HepG2 (cell line): ENCODE data around the gene HADH. TPM values are rescaled to one million over a fixed set of nuclear protein-coding genes. Genes with fewer than 3 reads are reported as not detected.

Experiments used
- ATAC-seq: fragments of 200-7000 bp; cut with Tn5 transposase; 3 replicates; pipeline ENCODE4 v1.9.1; 2020; ENCODE audit warnings: mild to moderate bottlenecking, moderate library complexity
- BruUV-seq: library from RNA; stranded (reverse); fragments of 400-500 nt; replicated peaks from 2 replicates; lab custom pipeline; 2021; lab: Mats Ljungman, UMichigan
- CTCF ChIA-PET: fragments of 300-600 bp; formaldehyde crosslinking; extraction: SDS; loops from one replicate; lab custom pipeline; 2021; ENCODE audit warnings: low total read pairs, inconsistent platforms, low intra/inter-chr PET ratio; lab: Yijun Ruan, JAX
- POLR2A ChIA-PET: fragments of 350-600 bp; sonication (Branson Sonifier 250); formaldehyde crosslinking; loops from one replicate; lab custom pipeline; 2020; ENCODE audit warnings: antibody characterized with exemption, inconsistent platforms; lab: Yijun Ruan, JAX
- DNase-seq: peaks from one replicate; pipeline ENCODE4 v3.0.0-alpha.2; 2015; ENCODE audit warnings: low spot score
- FAIRE-seq: peaks from 3 replicates; lab custom pipeline; 2011; peaks lifted over from hg19 to GRCh38; lab: Jason Lieb, UNC
- H2AFZ ChIP-seq: one replicate; pipeline ENCODE4 v1.6.1; 2011; ENCODE audit warnings: low read length, inconsistent platforms
- H3K27ac ChIP-seq: fragments of 300-600 bp; 3 replicates; pipeline ENCODE4 v1.8.0; 2011; ENCODE audit warnings: mixed run types, mild to moderate bottlenecking, mixed read lengths, low read length, inconsistent platforms; ENCODE audit not compliant: insufficient read depth; ENCODE audit errors: extremely low read length
- H3K27me3 ChIP-seq, 2 experiments: fragments of 200-600 bp in 1 of 2; 2 replicates in 1 of 2; 3 replicates in 1 of 2; pipeline versions ENCODE4 v1.6.0 to v1.8.0; 2011; ENCODE audit warnings: low read length in 2 of 2, mild to moderate bottlenecking in 2 of 2, moderate library complexity in 2 of 2, inconsistent platforms in 1 of 2; ENCODE audit not compliant: insufficient read depth in 2 of 2, control insufficient read depth in 1 of 2
- H3K36me3 ChIP-seq, 2 experiments: fragments of 200-600 bp in 1 of 2; replicated peaks in 1 of 2; 2 replicates in 1 of 2; 3 replicates in 1 of 2; pipeline versions ENCODE4 v1.5.1 to v1.8.0; 2011; ENCODE audit warnings: low read length in 2 of 2, inconsistent platforms in 1 of 2; ENCODE audit not compliant: insufficient read depth in 2 of 2, control insufficient read depth in 1 of 2
- H3K4me1 ChIP-seq: 2 replicates; pipeline ENCODE4 v1.5.1; 2012; ENCODE audit warnings: low read length, inconsistent platforms; ENCODE audit not compliant: insufficient read depth
- H3K4me2 ChIP-seq: 2 replicates; pipeline ENCODE4 v1.6.0; 2011; ENCODE audit warnings: low read depth, low read length, inconsistent platforms
- H3K4me3 ChIP-seq, 3 experiments: fragments of 200-600 bp in 1 of 3; sonication (generic), shearing (Covaris generic) in 1 of 3; replicated peaks in 1 of 3; 2 replicates each; pipeline ENCODE4 v1.5.1; 2011 to 2016; ENCODE audit warnings: low read length in 3 of 3, inconsistent platforms in 2 of 3, low read depth in 2 of 3, mild to moderate bottlenecking in 2 of 3, control low read depth in 1 of 3, mixed read lengths in 1 of 3; ENCODE audit not compliant: insufficient read depth in 1 of 3
- H3K79me2 ChIP-seq: one replicate; pipeline ENCODE4 v1.6.1; 2011; ENCODE audit warnings: low read length, inconsistent platforms; ENCODE audit not compliant: insufficient read depth
- H3K9ac ChIP-seq: 2 replicates; pipeline ENCODE4 v1.6.0; 2011; ENCODE audit warnings: mild to moderate bottlenecking, low read depth, low read length, inconsistent platforms; ENCODE audit not compliant: insufficient read depth
- H3K9me3 ChIP-seq: 2 replicates; pipeline ENCODE4 v1.5.1; 2012; ENCODE audit warnings: mild to moderate bottlenecking, low read length
- H4K20me1 ChIP-seq: 2 replicates; pipeline ENCODE4 v1.6.0; 2011; ENCODE audit warnings: inconsistent platforms, mild to moderate bottlenecking, low read length, moderate library complexity; ENCODE audit not compliant: insufficient read depth
- MTA1 ChIP-seq: sonication (generic); formaldehyde crosslinking; IDR thresholded peaks from 2 replicates; pipeline ENCODE4 v1.4.0; 2020; ENCODE audit warnings: missing genetic modification reagents, mild to moderate bottlenecking, borderline replicate concordance
- ONECUT2 ChIP-seq: sonication (generic); formaldehyde crosslinking; IDR thresholded peaks from 2 replicates; pipeline ENCODE4 v1.4.0; 2020; ENCODE audit warnings: missing genetic modification reagents
- SRSF9 ChIP-seq: fragments of 200-400 bp; formaldehyde crosslinking; IDR thresholded peaks from 2 replicates; pipeline ENCODE4 v1.6.1; 2018; ENCODE audit warnings: borderline replicate concordance, mild to moderate bottlenecking, low read depth, low read length; ENCODE audit not compliant: insufficient read depth, poor library complexity, severe bottlenecking
- ZFP37 ChIP-seq: sonication (generic); formaldehyde crosslinking; IDR thresholded peaks from 2 replicates; pipeline ENCODE4 v1.4.0; 2020; ENCODE audit warnings: missing genetic modification reagents, borderline replicate concordance
- ZMYM4 ChIP-seq: sonication (generic); formaldehyde crosslinking; IDR thresholded peaks from 2 replicates; pipeline ENCODE4 v1.8.1; 2023; ENCODE audit warnings: mild to moderate bottlenecking, missing genetic modification reagents
- ZNF296 ChIP-seq: sonication (generic); formaldehyde crosslinking; conservative IDR thresholded peaks from 2 replicates; pipeline ENCODE4 v1.5.0; 2020; ENCODE audit warnings: mild to moderate bottlenecking, missing genetic modification reagents
- ZNF598 ChIP-seq: sonication (generic); formaldehyde crosslinking; IDR thresholded peaks from 2 replicates; pipeline ENCODE4 v1.5.1; 2020; ENCODE audit warnings: mild to moderate bottlenecking, missing genetic modification reagents, borderline replicate concordance
- WGBS: methylation state at CpG from one replicate; pipeline ENCODE4 v1.1.6; 2017; ENCODE audit warnings: low lambda C conversion rate; 5-methylcytosine and 5-hydroxymethylcytosine counted together
- in situ Hi-C: cut with HindIII; loops from 2 replicates; pipeline ENCODE4 v1.10.0; 2017; ENCODE audit warnings: low pct_unique_long_range_greater_than_20kb; ENCODE audit not compliant: extremely low pct_ligation_motif_present
- intact Hi-C: fragments of 100-400 bp; cut with micrococcal nuclease; formaldehyde crosslinking; loops from one replicate; pipeline ENCODE4 v1.10.0; 2022; ENCODE audit not compliant: unreplicated experiment
- polyA plus RNA-seq, 8 experiments: library from polyadenylated mRNA; depleted of rRNA in 3 of 8; stranded (reverse) in 7 of 8; unstranded in 1 of 8; fragments of >200 nt; fragmentation: Illumina TruSeq in 4 of 8; extraction: Trizol in 4 of 8; gene quantifications; 2 replicates each; pipeline versions ENCODE4 v1.2.1 to v1.2.3, GENCODE V29; 2011 to 2016; ENCODE audit warnings: low read depth in 4 of 8, missing spikeins in 1 of 8, mixed read lengths in 1 of 8; ENCODE audit not compliant: insufficient read depth in 1 of 8
- total RNA-seq, 5 experiments: library from RNA; depleted of rRNA; stranded (reverse); fragments of >200 nt; fragmentation: Illumina TruSeq; extraction: Trizol; gene quantifications; 2 replicates each; pipeline ENCODE4 v1.2.3, GENCODE V29; 2016; ENCODE audit warnings: low read depth in 1 of 5
- TF ChIP-seq, protein P1 (sequence below), 2 experiments: sonication (generic) in 1 of 2; formaldehyde crosslinking in 1 of 2; IDR thresholded peaks; 2 replicates each; pipeline versions ENCODE4 v1.5.1 to v1.6.1; 2011 to 2020; ENCODE audit warnings: borderline replicate concordance in 1 of 2, low read depth in 1 of 2, low read length in 1 of 2, mild to moderate bottlenecking in 1 of 2, missing genetic modification reagents in 1 of 2, moderate library complexity in 1 of 2

Gene HADH
- total and polyA plus RNA-seq, 2 of the 13 experiments (the other 11 are each of a cell fraction or from before 2014, with no cell fraction given), result 29.6 to 33.9 TPM

DNA sequence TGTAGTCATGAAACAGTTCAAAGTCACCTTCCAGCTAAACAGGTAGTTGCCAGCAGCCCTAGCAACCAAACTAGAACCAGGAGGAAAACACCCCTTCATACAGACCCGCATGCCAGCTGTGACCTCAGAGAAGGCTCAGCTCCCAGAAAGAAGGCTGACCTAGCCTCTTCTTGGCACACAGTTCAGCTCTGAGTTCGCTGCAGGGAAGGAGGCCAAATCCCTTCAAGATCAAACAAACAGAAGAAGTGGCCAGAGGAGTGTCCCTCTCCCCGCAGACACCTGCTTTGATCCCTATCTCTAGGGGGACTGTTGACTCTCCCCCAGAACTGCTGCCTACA, 56.0 kb downstream of the HADH start (continued):
- TF ChIP-seq, protein P1, sequence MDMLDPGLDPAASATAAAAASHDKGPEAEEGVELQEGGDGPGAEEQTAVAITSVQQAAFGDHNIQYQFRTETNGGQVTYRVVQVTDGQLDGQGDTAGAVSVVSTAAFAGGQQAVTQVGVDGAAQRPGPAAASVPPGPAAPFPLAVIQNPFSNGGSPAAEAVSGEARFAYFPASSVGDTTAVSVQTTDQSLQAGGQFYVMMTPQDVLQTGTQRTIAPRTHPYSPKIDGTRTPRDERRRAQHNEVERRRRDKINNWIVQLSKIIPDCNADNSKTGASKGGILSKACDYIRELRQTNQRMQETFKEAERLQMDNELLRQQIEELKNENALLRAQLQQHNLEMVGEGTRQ (IDR thresholded peaks at IDR 0.05; ENCODE audit: low read depth, low read length), result no peak
- TF ChIP-seq, protein P1 (CRISPR knock-in tag; IDR thresholded peaks at IDR 0.05; ENCODE audit: borderline replicate concordance), result no peak
- no peak for TF ChIP-seq ONECUT2

DNA sequence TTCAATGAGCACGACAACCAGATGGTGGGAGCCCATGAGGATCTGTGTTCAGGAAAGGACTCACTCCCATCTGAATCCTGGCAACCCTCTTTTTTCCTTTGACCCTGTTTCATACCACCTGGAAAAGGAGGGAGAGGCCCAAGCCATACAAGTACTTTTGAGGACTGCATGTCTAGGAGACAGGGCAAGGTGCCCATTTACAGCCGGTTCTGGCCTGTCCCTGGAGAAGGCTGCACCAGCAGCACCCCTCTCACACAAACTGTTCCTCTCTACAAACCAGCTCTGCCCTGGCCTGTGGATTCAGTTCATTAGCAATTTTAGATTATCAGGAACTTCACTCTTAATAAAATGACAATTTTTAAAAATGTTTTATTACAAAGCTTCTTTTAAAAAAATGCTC, 57.5 kb downstream of the HADH start:
- 62% methylated on average over 2 of the region's 2 CpGs for WGBS
- no peak overlapping the region for H2AFZ ChIP-seq
- intact Hi-C loops, result no loop called here
- FAIRE-seq, result no peak
- H3K79me2 ChIP-seq, result no peaks in the 10 kb centered on the region
- H3K4me2 ChIP-seq, result no peak overlapping the region
- no peak overlapping the region for H3K4me3 ChIP-seq
- no peak overlapping the region for H3K27ac ChIP-seq
- H4K20me1 ChIP-seq, result no peaks in the 10 kb centered on the region
- H3K27me3 ChIP-seq, result no peaks in the 10 kb centered on the region
- H3K4me1 ChIP-seq, result no peaks in the 10 kb centered on the region
- TF ChIP-seq ZNF598 (CRISPR knock-in tag) (no peak), ZMYM4 (CRISPR knock-in tag) (no peak), ZNF296 (no peak), MTA1 (CRISPR knock-in tag) (no peak), ZFP37 (CRISPR knock-in tag) (no peak), SRSF9 (no peak)
- TF ChIP-seq, all 625 proteins: peak for 0
- no peak for ATAC-seq
- ChIA-PET POLR2A (no interaction called here), CTCF (no interaction called here)
- no peak for DNase-seq
- Histone ChIP-seq H3K9ac (no peak overlapping the region), H3K9me3 (no peaks in the 10 kb centered on the region), H3K36me3 (no peaks in the 10 kb centered on the region)
- BruUV-seq, result no TSS peak
- in situ Hi-C loops, result loop anchor here (25.0 kb wide), 1 partner anchor 440 kb away; no protein-coding TSS in a partner anchor
